Measurements from ENCODE around the gene LDHA.

Gene LDHA

GRCh38 chr11:18394275-18394927 lies at the start of gene LDHA:
TSS of gene LDHA (plus strand) at chr11:18394563. CDS start at chr11:18396843, 2,280 bp downstream.
- no peak for FAIRE-seq

GRCh38 chr11:18347471-18348125 lies 46.8 kb upstream of the LDHA start:
- no peak for FAIRE-seq

- FAIRE-seq, result no peak
These were observed 41.8 kb upstream of the LDHA start for GRCh38 chr11:18352581-18352980.

- peak; percentile 36 for FAIRE-seq
These were observed 35.7 kb upstream of the LDHA start for GRCh38 chr11:18358646-18359045.

- no peak for FAIRE-seq
These were observed 33.2 kb upstream of the LDHA start for GRCh38 chr11:18361154-18361553.

GRCh38 chr11:18364495-18365073 lies 29.8 kb upstream of the LDHA start:
- no peak for FAIRE-seq

- FAIRE-seq, result no peak
These were observed 28.6 kb upstream of the LDHA start for GRCh38 chr11:18365741-18366140.

GRCh38 chr11:18366286-18366685 lies 28.1 kb upstream of the LDHA start:
- FAIRE-seq, result no peak

- no peak for FAIRE-seq
These were observed 26.9 kb upstream of the LDHA start for GRCh38 chr11:18367431-18367830.

- FAIRE-seq, result no peak
These were observed 26.1 kb upstream of the LDHA start for GRCh38 chr11:18368221-18368620.

GRCh38 chr11:18369398-18369797 lies 25.0 kb upstream of the LDHA start:
- no peak for FAIRE-seq

GRCh38 chr11:18371279-18371678 lies 23.1 kb upstream of the LDHA start:
- no peak for FAIRE-seq

- FAIRE-seq, result no peak
These were observed 22.2 kb upstream of the LDHA start for GRCh38 chr11:18372201-18372600.

GRCh38 chr11:18374956-18375355 lies 19.4 kb upstream of the LDHA start:
- FAIRE-seq, result no peak

GRCh38 chr11:18375941-18376340 lies 18.4 kb upstream of the LDHA start:
- no peak for FAIRE-seq

GRCh38 chr11:18379201-18379600 lies 15.2 kb upstream of the LDHA start:
- no peak for FAIRE-seq

GRCh38 chr11:18383388-18384156 lies 10.8 kb upstream of the LDHA start:
- no peak for FAIRE-seq

GRCh38 chr11:18384157-18384641 lies 10.2 kb upstream of the LDHA start:
- FAIRE-seq, result no peak

- FAIRE-seq, result no peak
These were observed 4.3 kb upstream of the LDHA start for GRCh38 chr11:18390088-18390487.

- no peak for FAIRE-seq
These were observed 1.7 kb upstream of the LDHA start for GRCh38 chr11:18392434-18393321.

GRCh38 chr11:18393581-18394274 lies 635 bp upstream of the LDHA start:
- FAIRE-seq, result no peak
